ENCODE measurements around the gene LUC7L2.
"Not testable (repeated sequence)": the region's sequence is repeated elsewhere in the genome, so short reads cannot be mapped to it uniquely, and the experiment has no call there.

Gene LUC7L2

DNA sequence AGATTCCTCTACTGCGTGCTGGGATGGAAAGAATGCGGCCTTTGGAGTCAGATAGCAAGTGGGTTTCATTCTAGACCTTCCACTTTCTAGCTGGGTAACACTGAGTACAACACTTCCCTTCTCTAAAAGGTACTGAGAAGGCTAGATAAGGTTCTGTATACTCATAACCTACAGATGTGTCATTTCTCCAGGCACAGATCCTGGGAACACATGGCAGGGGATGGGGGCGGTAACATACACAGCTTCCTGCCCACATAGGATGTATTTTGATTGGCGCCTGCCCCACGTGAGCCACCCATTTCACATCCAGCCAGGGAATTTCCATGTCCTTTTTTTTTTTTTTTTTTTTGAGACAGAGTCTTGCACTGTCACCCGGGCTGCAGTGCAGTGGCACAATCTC lies 91.9 kb downstream of the LUC7L2 start:
- DNase-seq (ENCODE audit: low read depth): no peak

DNA sequence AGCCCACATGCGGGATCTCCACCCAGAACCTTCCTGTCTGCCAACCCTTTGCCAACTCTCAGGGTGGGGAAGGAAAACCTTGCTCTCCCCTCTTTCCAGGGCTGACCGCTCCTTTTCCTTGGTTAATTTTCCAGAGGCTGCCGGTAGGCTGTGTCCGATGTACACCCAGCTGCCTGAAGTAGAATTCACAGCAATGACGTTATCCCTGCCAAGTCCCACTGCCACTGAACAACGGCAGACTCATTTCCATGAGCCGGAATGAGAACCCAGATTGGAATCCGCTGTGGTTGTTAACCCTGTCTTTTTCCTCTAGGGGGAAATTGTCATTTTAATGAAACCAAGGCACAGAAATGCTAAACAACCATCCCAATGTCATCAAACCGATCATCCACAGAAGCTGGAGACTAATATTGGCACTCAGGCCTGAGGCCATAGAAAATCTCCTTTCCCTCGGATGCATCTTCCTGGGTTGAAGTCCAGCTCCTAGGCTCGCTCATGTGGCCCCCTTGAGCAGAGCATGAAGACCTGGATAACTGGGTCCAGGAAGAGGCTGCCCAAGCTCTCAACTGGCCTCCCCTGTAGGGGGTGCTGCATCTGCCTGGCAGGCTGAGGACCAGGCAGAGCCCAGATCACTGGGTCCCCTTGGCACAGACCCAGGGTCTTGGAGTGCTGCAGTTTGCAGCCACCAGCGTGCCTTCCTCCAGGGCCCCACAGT lies 93.4 kb downstream of the LUC7L2 start:
- no peak for DNase-seq (ENCODE audit: low read depth)

DNA sequence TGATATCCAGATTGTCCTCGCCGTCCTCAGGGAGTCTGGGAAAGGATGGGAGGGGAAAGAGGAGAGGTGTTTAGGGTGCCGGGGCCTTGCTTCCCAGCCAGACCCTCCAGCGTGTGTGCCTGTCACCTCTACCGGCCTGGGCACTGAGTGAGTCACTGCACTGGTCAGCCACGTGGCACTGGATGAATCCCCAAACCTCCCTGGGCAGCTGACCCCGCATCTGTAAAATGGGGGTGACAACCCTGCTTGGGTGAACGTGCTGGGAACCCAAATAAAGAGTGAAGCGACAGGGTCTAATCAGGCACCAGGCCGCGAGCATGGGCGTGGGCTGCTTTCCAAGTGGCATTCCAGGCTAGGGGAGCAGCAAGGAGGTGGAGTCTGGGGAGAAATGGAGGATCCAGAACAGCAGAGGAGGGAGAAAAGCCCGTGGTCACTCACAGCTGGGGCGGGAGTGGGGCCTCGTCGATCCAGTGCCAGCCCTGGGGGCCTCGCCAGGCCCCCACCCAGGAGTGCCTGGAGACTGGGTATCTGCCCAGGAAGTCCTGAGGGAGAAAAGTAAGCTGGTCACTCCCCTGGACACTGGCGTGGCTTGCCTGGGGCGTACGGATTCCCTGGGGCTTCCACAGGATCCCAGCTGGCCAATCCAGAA lies 94.1 kb downstream of the LUC7L2 start:
- DNase-seq (ENCODE audit: low read depth): no peak

DNA sequence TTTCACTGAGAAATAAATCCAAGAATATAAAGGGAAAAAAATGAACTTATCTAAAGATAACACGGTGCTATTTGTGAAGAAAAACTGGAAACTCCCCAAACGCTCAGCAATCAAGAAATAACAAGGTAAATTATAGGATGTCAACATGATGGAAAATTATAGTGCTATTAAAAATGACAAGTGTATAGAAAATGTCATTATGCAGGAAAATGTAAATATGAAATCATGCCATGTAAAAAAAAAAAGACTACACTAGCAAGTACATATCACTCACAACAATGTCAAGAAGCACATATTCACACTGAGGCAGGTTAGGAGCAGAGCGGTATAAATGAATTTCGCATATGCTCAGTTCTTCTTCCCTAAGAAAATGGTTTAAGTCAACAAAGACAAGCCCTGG lies 96.1 kb downstream of the LUC7L2 start:
- DNase-seq (ENCODE audit: low read depth): no peak

DNA sequence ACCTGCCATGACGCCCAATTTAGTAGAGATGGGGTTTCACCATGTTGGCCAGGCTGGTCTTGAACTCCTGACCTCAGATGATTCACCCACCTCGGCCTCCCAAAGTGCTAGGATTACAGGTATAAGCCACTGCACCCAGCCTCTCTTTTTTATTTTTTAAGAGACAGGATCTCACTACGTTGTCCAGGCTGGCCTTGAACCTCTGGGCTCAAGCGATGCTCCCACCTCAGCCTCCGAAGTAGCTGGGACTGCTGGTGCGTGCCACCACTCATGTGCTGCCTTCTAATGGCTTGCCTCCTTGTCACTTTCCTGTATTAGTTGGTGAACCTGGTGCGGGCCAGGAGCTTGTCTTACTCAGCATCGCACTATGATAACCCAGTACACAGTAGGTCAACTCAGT lies 96.8 kb downstream of the LUC7L2 start:
- no peak for DNase-seq (ENCODE audit: low read depth)

DNA sequence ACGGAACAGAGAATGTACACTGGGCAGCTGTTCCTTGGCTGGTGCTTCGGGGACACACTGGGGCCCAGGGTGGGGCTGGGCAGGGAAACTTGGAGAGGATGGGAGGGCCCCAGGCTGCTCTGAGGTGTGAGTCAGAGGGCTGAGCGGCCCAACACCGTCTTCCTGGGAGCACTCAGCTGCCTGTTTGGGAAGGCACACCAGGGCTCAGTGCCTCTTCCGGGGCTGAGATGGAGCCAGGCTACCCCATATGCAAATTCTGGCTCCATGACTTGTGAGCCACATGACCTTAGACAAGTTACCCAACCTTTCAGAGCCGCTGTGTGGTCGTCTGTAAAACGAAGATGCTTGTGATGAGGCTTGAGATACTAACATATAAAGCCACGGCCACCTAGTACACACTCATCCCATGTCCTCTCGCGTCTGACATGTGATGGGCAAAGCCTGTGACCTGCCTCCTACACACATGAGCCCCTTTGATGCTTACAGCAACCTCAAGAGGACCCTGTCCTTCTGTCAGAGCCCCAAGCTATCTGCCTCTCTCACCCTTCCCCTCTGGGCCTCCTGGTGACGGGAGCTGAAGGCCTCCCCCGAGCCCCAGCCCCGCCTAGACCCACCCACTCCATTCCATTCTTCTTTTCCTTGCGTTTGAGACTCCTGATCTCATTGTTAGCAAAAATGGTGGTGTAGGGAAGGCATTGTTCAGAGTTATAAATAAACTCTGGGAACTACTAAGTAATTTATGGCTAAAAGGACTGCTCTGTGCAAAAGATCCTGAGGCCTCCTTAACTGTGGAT lies 97.7 kb downstream of the LUC7L2 start:
- DNase-seq (ENCODE audit: low read depth): no peak

DNA sequence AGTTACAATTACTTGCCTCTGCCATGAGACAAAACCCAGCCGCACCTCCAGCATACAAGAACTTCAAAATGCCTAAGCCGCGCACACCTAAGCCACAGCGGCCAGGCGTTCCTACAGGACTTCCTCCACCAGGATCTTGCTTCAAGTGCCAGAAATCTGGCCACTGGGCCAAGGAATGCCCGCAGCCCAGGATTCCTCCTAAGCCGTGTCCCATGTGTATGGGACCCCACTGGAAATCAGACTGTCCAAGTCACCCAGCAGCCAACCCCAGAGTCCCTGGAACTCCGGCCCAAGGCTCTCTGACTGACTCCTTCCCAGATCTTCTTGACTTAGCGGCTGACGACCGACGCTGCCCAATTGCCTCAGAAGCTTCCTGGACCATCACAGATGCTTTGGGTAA lies 103.7 kb downstream of the LUC7L2 start:
- DNase-seq (ENCODE audit: low read depth): not testable (repeated sequence)

DNA sequence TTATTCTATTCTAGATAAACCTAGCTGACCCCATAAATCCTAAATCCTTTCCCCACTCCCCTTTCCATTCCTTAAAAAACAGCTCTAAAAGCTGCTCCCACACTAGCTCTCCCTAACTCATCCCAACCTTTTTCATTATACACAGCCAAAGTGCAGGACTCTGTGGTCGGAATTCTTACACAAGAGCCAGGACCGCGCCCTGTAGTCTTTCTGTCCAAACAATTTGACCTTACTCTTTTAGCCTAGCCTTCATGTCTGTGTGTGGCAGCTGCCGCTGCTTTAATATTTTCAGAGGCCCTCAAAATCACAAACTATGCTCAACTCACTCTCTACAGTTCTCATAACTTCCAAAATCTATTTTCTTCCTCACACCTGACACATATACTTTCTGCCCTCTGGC lies 104.8 kb downstream of the LUC7L2 start:
- not testable (repeated sequence) for DNase-seq (ENCODE audit: low read depth)

DNA sequence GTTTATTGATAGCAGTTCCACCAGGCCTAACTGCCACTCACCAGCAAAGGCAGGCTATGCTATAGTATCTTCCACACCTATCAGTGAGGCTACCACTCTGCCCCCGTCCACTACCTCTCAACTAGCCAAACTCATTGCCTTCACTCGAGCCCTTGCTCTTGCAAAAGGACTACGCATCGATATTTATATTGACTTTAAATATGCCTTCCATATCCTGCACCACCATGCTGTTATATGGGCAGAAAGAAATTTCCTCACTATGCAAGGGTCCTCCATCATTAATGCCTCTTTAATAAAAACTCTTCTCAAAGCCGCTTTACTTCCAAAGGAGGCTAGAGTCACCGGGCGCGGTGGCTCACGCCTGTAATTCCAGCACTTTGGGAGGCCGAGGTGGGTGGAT lies 105.4 kb downstream of the LUC7L2 start:
- DNase-seq (ENCODE audit: low read depth): not testable (repeated sequence)

DNA sequence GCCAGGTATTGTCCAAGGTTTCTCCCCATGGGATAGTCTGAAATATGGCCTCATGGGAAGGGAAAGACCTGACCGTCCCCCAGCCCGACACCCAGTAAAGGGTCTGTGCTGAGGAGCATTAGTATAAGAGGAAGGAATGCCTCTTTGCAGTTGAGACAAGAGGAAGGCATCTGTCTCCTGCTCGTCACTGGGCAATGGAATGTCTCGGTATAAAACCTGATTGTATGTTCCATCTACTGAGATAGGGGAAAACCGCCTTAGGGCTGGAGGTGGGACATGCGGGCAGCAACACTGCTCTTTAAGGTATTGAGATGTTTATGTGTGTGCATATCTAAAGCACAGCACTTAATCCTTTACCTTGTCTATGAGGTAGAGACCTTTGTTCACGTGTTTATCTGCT lies 108.0 kb downstream of the LUC7L2 start:
- not testable (repeated sequence) for DNase-seq (ENCODE audit: low read depth)

DNA sequence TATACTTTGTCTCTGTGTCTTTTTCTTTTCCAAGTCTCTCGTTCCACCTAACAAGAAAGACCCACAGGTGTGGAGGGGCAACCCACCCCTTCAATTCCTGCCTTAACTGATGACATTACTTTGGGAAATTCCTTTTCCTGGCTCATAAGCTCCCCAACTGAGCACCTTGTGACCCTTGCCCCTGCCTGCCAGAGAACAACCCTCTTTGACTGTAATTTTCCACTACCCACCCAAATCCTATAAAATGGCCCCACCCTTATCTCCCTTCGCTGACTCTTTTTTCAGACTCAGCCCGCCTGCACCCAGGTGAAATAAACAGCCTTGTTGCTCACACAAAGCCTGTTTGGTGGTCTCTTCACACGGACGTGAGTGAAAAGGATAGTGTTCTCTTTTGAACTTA lies 108.6 kb downstream of the LUC7L2 start:
- not testable (repeated sequence) for DNase-seq (ENCODE audit: low read depth)

DNA sequence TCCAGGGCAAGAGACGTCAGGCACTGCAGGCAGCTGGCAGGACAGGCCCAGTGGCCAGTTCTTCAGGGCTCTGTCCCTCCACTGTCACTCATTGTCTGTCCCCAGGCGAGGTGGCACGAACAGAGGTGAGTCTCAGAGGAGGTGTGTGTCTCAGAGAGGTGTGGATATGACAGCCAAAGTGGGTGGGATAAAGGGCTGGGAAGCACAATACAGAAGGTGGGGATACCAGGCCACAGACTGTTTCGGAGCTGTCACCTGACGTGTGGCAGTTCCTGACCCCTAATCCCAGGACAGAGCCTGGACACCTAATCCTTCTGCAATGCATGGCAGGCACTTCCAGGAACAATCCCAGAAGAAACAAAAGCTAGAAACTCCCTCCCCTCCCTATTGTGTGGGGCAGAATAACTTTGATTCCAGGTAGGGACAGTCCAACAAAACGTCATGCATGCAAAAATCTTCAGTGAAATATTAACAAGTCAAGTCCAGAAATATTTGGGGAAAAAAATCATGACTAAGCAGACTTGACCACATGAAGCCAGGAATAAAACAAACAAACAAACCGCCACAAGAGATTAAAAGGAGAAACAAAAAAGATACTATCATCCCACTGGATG lies 112.2 kb downstream of the LUC7L2 start:
- DNase-seq (ENCODE audit: low read depth): no peak

All from GM04504 (cell line).